ENCODE measurements around the gene SORL1. TPM values are rescaled to one million over a fixed set of nuclear protein-coding genes. Genes with fewer than 3 reads are reported as not detected.

SORL1 gene
- total RNA-seq, 1 experiment from 2014 or later: 4.9 TPM

DNA sequence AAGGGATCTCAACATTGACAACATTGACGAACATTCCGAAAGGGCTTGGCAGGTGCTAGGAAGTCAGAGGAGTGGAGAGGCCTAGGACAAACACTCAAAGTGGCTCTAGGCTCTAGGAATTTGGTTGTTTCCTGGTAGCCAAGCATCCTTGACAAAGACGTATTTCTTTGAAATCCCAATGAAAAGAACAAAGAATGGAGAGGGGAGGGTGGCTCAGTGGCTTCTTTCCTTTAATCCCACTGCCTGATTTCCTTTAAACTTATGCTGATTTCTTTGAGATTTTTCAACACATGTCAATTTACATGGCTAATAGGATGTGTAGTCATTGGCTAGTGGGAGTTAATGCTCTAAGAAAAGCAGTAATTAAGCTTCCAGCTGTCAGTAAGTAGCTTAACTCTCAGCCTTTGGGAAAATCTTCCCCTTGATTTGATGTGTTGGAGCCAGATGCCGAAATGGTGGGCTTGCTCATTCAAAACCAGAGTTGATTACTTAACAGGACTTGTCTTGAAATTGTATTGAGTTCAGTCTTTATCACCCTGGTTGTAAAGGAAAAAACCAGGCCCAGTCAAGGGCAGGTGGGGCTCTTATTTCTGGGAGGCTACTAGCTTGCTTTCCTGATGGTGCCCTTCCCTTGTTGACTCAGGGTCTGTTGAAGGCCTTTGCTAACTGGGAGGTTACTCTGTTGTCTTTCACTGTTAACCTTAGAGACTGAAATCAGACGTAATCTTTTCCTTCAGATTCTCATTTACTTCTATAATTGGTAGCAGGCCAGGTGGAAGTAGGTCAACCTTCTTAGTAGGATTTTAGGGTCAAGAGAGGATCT is 45.3 kb downstream of the SORL1 start:
- H4K20me1 ChIP-seq (ENCODE audit: insufficient read depth): no peaks in the 10 kb centered on the region
- H3K27me3 ChIP-seq (ENCODE audit: insufficient read depth, low read depth): no peaks in the 10 kb centered on the region
- ChIA-PET POLR2A (ENCODE audit: unreplicated experiment) (no interaction called here), CTCF (no interaction called here)
- H3K4me2 ChIP-seq: no peak overlapping the region
- no peak overlapping the region for H3K4me3 ChIP-seq
- no peaks in the 10 kb centered on the region for H3K9me3 ChIP-seq (ENCODE audit: insufficient read depth, low read depth)
- DNase-seq: no peak
- no peaks in the 10 kb centered on the region for H3K4me1 ChIP-seq (replicated peaks; ENCODE audit: insufficient read depth)
- no TSS peak for BruUV-seq (replicated peaks)
- intact Hi-C loops (cut with micrococcal nuclease; ENCODE audit: unreplicated experiment): no loop called here
- H2AFZ ChIP-seq: no peak overlapping the region
- TF ChIP-seq, protein P1, sequence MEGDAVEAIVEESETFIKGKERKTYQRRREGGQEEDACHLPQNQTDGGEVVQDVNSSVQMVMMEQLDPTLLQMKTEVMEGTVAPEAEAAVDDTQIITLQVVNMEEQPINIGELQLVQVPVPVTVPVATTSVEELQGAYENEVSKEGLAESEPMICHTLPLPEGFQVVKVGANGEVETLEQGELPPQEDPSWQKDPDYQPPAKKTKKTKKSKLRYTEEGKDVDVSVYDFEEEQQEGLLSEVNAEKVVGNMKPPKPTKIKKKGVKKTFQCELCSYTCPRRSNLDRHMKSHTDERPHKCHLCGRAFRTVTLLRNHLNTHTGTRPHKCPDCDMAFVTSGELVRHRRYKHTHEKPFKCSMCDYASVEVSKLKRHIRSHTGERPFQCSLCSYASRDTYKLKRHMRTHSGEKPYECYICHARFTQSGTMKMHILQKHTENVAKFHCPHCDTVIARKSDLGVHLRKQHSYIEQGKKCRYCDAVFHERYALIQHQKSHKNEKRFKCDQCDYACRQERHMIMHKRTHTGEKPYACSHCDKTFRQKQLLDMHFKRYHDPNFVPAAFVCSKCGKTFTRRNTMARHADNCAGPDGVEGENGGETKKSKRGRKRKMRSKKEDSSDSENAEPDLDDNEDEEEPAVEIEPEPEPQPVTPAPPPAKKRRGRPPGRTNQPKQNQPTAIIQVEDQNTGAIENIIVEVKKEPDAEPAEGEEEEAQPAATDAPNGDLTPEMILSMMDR (conservative IDR thresholded peaks at IDR 0.05): no peak
- TF ChIP-seq EZH2 (IDR thresholded peaks at IDR 0.05; ENCODE audit: low read depth): no peak
- no peaks in the 10 kb centered on the region for H3K36me3 ChIP-seq (ENCODE audit: low read depth)
- no peak overlapping the region for H3K27ac ChIP-seq
- no peaks in the 10 kb centered on the region for H3K9me2 ChIP-seq (ENCODE audit: insufficient read depth)
- H3F3A ChIP-seq (ENCODE audit: insufficient read depth, low read depth): no peaks in the 10 kb centered on the region
- H3K79me2 ChIP-seq (ENCODE audit: low read depth): no peaks in the 10 kb centered on the region

- Histone ChIP-seq H3K27me3 (ENCODE audit: insufficient read depth, low read depth) (no peaks in the 10 kb centered on the region), H3K9me3 (ENCODE audit: insufficient read depth, low read depth) (no peaks in the 10 kb centered on the region), H3K9me2 (ENCODE audit: insufficient read depth) (no peaks in the 10 kb centered on the region), H2AFZ (no peak overlapping the region), H4K20me1 (ENCODE audit: insufficient read depth) (no peaks in the 10 kb centered on the region), H3F3A (ENCODE audit: insufficient read depth, low read depth) (no peaks in the 10 kb centered on the region), H3K79me2 (ENCODE audit: low read depth) (no peaks in the 10 kb centered on the region), H3K36me3 (ENCODE audit: low read depth) (no peaks in the 10 kb centered on the region), H3K4me1 (replicated peaks; ENCODE audit: insufficient read depth) (no peaks in the 10 kb centered on the region), H3K27ac (no peak overlapping the region), H3K4me3 (no peak overlapping the region), H3K4me2 (no peak overlapping the region)
- ChIA-PET POLR2A (ENCODE audit: unreplicated experiment) (no interaction called here), CTCF (no interaction called here)
- TF ChIP-seq, protein P1 (conservative IDR thresholded peaks at IDR 0.05): no peak
- no peak for TF ChIP-seq EZH2 (IDR thresholded peaks at IDR 0.05; ENCODE audit: low read depth)
- BruUV-seq (replicated peaks): no TSS peak
- intact Hi-C loops (cut with micrococcal nuclease; ENCODE audit: unreplicated experiment): no loop called here
- DNase-seq: no peak
Measured at GRCh38 chr11:121499405-121499804, 47.3 kb downstream of the SORL1 start.

DNA sequence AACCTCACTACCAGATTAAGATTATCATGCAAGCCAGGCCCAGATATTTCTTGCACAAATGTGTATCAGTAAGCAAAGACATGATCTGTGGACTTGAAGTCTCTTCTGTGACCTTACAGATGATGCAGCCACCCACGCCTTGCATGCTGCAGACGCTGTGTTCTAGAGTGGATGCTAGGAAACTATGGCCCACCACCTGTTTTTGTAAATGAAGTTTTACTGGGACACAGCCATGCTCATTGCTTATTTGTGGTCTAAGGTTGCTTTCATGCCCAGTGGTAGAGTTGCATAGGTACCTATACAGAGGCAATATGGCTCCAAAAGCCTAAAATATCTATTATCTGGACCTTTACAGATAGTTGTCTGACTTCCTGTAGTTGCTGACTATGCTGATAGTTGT is 48.2 kb downstream of the SORL1 start:
- no peaks in the 10 kb centered on the region for H3K36me3 ChIP-seq (ENCODE audit: low read depth)
- no TSS peak for BruUV-seq (replicated peaks)
- POLR2A ChIA-PET (ENCODE audit: unreplicated experiment): no interaction called here
- H3K4me2 ChIP-seq: no peak overlapping the region
- H3K79me2 ChIP-seq (ENCODE audit: low read depth): no peaks in the 10 kb centered on the region
- H2AFZ ChIP-seq: no peak overlapping the region
- H3K4me1 ChIP-seq (replicated peaks; ENCODE audit: insufficient read depth): no peaks in the 10 kb centered on the region
- CTCF ChIA-PET: no interaction called here
- no peak for DNase-seq
- TF ChIP-seq, protein P1 (conservative IDR thresholded peaks at IDR 0.05): no peak
- TF ChIP-seq EZH2 (IDR thresholded peaks at IDR 0.05; ENCODE audit: low read depth): no peak
- H3K27ac ChIP-seq: no peak overlapping the region
- H3F3A ChIP-seq (ENCODE audit: insufficient read depth, low read depth): no peaks in the 10 kb centered on the region
- no peaks in the 10 kb centered on the region for H4K20me1 ChIP-seq (ENCODE audit: insufficient read depth)
- no peaks in the 10 kb centered on the region for H3K9me2 ChIP-seq (ENCODE audit: insufficient read depth)
- H3K27me3 ChIP-seq (ENCODE audit: insufficient read depth, low read depth): no peaks in the 10 kb centered on the region
- no peak overlapping the region for H3K4me3 ChIP-seq
- intact Hi-C loops (cut with micrococcal nuclease; ENCODE audit: unreplicated experiment): no loop called here
- H3K9me3 ChIP-seq (ENCODE audit: insufficient read depth, low read depth): no peaks in the 10 kb centered on the region
